KMS-11 (cell line): ENCODE results near the gene PRDX1.
"Not testable (repeated sequence)": the region's sequence is repeated elsewhere in the genome, so short reads cannot be mapped to it uniquely, and the experiment has no call there.

Source experiments
- H2AFZ ChIP-seq: fragments of 200-600 bp; sonication (generic); 2 replicates; pipeline ENCODE4 v1.6.1; 2016; ENCODE audit warnings: antibody characterized with exemption, mixed run types, low read depth
- H3K27ac ChIP-seq: fragments of 200-600 bp; sonication (generic); 2 replicates; pipeline ENCODE4 v1.6.1; 2016; ENCODE audit warnings: mild to moderate bottlenecking, mixed run types
- H3K27me3 ChIP-seq: fragments of 200-600 bp; sonication (generic); 2 replicates; pipeline ENCODE4 v1.6.1; 2017; ENCODE audit warnings: mild to moderate bottlenecking, low read depth, mixed run types, moderate library complexity; ENCODE audit not compliant: insufficient read depth
- H3K36me3 ChIP-seq: fragments of 200-600 bp; sonication (generic); 2 replicates; pipeline ENCODE4 v1.6.1; 2017; ENCODE audit warnings: mild to moderate bottlenecking, mixed run types; ENCODE audit not compliant: insufficient read depth
- H3K4me1 ChIP-seq: fragments of 200-600 bp; sonication (generic); 2 replicates; pipeline ENCODE4 v1.6.1; 2016; ENCODE audit warnings: mild to moderate bottlenecking, low read depth, mixed run types; ENCODE audit not compliant: poor library complexity, severe bottlenecking
- H3K4me2 ChIP-seq: fragments of 200-600 bp; sonication (generic); 2 replicates; pipeline ENCODE4 v1.7.0; 2016; ENCODE audit warnings: mild to moderate bottlenecking, mixed run types
- H3K4me3 ChIP-seq: fragments of 200-600 bp; sonication (generic); IDR thresholded peaks from 2 replicates; pipeline ENCODE4 v1.6.1; 2017; ENCODE audit warnings: low read depth, low read length, mixed read lengths; ENCODE audit not compliant: insufficient read depth
- H3K79me2 ChIP-seq: fragments of 200-600 bp; sonication (generic); 2 replicates; pipeline ENCODE4 v1.6.1; 2016; ENCODE audit warnings: low read depth, mixed run types; ENCODE audit not compliant: insufficient read depth
- H3K9ac ChIP-seq: fragments of 200-600 bp; sonication (generic); 2 replicates; pipeline ENCODE4 v1.6.1; 2016; ENCODE audit warnings: mild to moderate bottlenecking, mixed run types
- H4K20me1 ChIP-seq: fragments of 200-600 bp; sonication (generic); 2 replicates; pipeline ENCODE4 v1.6.1; 2016; ENCODE audit warnings: mild to moderate bottlenecking, mixed run types; ENCODE audit not compliant: insufficient read depth
- TF ChIP-seq, protein P1 (sequence below): fragments of 200-600 bp; sonication (generic); conservative IDR thresholded peaks from 2 replicates; pipeline ENCODE4 v1.6.1; 2017; ENCODE audit warnings: low read depth, mild to moderate bottlenecking, antibody characterized with exemption, low read length, moderate library complexity, mixed read lengths

PRDX1 gene

DNA sequence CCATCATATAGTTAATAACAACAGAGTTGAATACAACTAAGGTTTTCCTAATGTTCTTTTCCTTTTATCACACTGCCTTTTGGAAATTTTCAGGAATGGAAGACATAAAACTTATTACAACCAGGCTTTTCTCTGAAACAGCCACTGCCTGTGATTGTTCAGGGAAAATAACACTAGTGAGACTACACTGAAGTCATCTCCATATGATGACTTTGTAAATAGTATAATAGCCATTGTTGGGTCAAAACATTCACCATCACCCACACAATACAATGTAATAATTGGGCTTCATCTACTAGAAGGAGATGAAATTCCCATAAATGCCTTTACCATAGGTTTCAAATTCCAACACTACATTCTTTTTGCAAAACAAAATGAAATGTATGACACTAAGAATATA lies 35.7 kb downstream of the PRDX1 start:
- TF ChIP-seq, protein P1, sequence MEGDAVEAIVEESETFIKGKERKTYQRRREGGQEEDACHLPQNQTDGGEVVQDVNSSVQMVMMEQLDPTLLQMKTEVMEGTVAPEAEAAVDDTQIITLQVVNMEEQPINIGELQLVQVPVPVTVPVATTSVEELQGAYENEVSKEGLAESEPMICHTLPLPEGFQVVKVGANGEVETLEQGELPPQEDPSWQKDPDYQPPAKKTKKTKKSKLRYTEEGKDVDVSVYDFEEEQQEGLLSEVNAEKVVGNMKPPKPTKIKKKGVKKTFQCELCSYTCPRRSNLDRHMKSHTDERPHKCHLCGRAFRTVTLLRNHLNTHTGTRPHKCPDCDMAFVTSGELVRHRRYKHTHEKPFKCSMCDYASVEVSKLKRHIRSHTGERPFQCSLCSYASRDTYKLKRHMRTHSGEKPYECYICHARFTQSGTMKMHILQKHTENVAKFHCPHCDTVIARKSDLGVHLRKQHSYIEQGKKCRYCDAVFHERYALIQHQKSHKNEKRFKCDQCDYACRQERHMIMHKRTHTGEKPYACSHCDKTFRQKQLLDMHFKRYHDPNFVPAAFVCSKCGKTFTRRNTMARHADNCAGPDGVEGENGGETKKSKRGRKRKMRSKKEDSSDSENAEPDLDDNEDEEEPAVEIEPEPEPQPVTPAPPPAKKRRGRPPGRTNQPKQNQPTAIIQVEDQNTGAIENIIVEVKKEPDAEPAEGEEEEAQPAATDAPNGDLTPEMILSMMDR = no peak
- Histone ChIP-seq H3K4me1 (peaks cover 15% of the 10 kb centered on the region), H3K9ac (no peak overlapping the region), H2AFZ (no peak overlapping the region), H3K36me3 (no peaks in the 10 kb centered on the region), H3K79me2 (no peaks in the 10 kb centered on the region), H3K27me3 (peaks cover 6% of the 10 kb centered on the region; the same call in 1 of the 2 replicates), H3K4me2 (no peak overlapping the region), H3K27ac (no peak overlapping the region), H4K20me1 (no peaks in the 10 kb centered on the region), H3K4me3 (no peak overlapping the region)

DNA sequence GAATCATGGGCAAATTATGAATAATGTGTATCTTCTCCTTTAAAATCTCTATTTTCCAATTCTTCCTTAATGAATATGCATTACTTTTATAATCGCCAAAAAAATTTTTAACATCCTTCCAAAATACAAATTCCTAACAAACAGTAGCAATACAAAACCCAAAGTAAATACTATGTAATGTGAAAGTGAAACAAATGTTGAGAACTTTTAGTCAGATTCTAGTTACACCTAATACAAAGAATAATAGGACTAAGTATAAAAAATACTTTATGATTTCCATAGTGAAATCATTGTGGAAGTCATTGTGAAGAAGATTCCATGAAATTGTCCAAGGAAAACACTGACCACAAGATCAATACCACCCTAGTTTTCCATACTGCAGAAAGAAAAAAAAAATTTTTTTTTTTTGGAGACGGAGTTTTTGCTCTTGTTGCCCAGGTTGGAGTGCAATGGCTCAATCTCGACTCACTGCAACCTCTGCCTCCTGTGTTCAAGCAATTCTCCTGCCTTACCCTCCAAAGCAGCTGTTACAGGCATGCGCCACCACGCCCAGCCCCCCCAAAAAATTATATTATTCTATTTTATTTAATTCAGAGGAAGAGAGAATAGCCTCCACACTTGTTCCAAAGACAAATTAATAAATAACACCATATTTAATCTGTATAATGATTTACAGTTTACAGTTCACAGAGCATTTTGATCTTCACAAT lies 42.5 kb downstream of the PRDX1 start:
- TF ChIP-seq, protein P1 = no peak
- Histone ChIP-seq H3K27ac (no peak overlapping the region), H4K20me1 (no peaks in the 10 kb centered on the region), H3K79me2 (no peaks in the 10 kb centered on the region), H3K4me3 (no peak overlapping the region), H3K36me3 (no peaks in the 10 kb centered on the region), H3K27me3 (no peaks in the 10 kb centered on the region), H3K4me1 (peaks cover 5% of the 10 kb centered on the region), H3K4me2 (no peak overlapping the region), H2AFZ (no peak overlapping the region), H3K9ac (no peak overlapping the region)

DNA sequence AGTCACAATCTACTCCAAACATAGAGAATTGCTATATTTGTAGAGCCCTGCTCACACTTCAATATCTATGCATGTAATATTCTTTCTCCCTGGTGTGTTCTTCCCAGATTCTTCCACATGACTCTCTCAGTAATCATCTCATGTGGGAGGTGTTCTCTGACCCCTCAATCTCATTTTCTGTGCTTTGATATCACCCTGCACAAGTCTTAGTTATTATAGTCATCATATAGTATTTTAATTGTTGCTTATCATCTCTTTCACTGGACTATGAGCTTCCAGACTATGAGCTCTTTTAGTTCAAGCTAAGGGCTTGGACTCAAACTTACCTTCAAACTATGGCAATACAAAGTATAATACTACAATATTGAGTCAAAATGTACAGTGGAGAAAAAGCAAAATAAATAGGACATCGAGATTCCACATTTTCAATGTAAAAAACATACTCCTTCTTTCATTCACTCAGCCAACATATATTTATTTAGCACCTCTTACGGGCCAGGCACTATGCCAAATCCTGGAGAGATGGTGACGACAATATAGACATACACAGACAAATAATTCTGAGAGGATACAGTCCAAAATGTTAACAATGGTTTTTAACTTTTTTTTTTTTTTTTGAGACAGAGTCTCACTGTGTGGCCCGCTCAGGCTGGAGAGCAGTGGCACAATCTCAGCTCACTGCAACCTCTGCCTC lies 43.4 kb downstream of the PRDX1 start:
- H3K4me2 ChIP-seq = no peak overlapping the region
- H2AFZ ChIP-seq = no peak overlapping the region
- no peaks in the 10 kb centered on the region for H4K20me1 ChIP-seq
- H3K79me2 ChIP-seq = no peaks in the 10 kb centered on the region
- H3K4me3 ChIP-seq = no peak overlapping the region
- H3K27ac ChIP-seq = no peak overlapping the region
- TF ChIP-seq, protein P1 = no peak
- no peak overlapping the region for H3K9ac ChIP-seq
- peaks cover 10% of the 10 kb centered on the region for H3K4me1 ChIP-seq
- H3K36me3 ChIP-seq = no peaks in the 10 kb centered on the region
- no peaks in the 10 kb centered on the region for H3K27me3 ChIP-seq

DNA sequence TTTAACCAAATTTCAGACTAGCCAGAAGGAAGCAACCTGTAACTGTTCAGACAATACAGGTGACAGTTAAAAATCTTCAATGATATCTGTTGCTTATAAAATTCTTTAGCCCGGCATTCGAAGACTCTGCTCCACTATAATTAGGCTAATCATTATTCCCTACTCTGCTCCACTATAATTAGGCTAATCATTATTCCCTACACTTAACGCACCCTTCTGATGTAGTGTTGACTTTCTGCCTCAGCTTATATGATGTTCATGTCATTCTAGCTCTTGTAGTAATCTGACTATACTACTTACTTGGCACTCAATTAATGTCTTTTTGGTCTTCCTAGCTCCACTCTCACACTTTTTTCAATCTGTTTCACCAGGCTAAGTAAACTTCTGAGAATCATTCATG lies 44.0 kb downstream of the PRDX1 start:
- Histone ChIP-seq H4K20me1 (no peaks in the 10 kb centered on the region), H3K4me3 (no peak overlapping the region), H3K9ac (no peak overlapping the region), H3K27me3 (no peaks in the 10 kb centered on the region), H3K4me1 (peaks cover 14% of the 10 kb centered on the region), H3K79me2 (no peaks in the 10 kb centered on the region), H3K36me3 (no peaks in the 10 kb centered on the region), H3K4me2 (no peak overlapping the region), H3K27ac (no peak overlapping the region), H2AFZ (no peak overlapping the region)
- TF ChIP-seq, protein P1 = no peak

DNA sequence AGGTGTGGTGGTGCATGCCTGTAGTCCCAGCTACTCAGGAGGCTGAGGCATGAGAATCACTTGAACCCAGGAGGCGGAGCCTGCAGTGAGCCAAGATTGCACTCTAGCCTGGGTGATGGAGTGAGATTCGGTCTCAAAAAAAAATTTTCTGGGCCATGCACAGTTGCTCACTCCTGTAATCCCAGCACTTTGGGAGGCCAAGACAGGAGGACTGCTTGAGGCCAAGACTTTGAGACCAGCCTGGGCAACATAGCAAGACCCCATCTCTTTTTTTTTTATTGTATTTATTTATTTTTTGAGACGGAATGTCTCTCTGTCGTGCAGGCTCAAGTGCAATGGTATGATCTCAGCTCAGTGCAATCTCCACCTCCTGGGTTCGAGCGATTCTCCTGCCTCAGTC lies 47.5 kb downstream of the PRDX1 start:
- H3K4me3 ChIP-seq, H3K9ac ChIP-seq, H3K4me2 ChIP-seq, H3K79me2 ChIP-seq, H3K36me3 ChIP-seq, H3K27ac ChIP-seq, H2AFZ ChIP-seq, H4K20me1 ChIP-seq, H3K27me3 ChIP-seq: not testable (repeated sequence)
- H3K4me1 ChIP-seq = peaks cover 31% of the 10 kb centered on the region
